ENCODE results near the gene RALY.
A peak's percentile ranks its signal among the peaks of the same experiment; 100 is the strongest.
"Not testable (repeated sequence)": the region's sequence is repeated elsewhere in the genome, so short reads cannot be mapped to it uniquely, and the experiment has no call there.

RALY gene

GRCh38 chr20:34111702-34112599, 118.2 kb downstream of the RALY start, which contains the start of gene EIF2S2:
EIF2S2 (minus strand) TSS chr20:34112243; CDS start chr20:34112110, 133 bp downstream.
- DNase-seq = peak; percentile 97

- no peak for DNase-seq
Measured at GRCh38 chr20:34112600-34113101, 118.9 kb downstream of the RALY start.

- DNase-seq = no peak
Measured at GRCh38 chr20:34114809-34115208, 121.1 kb downstream of the RALY start.

GRCh38 chr20:34115232-34115631, 121.5 kb downstream of the RALY start:
- DNase-seq = no peak

GRCh38 chr20:34120213-34120612, 126.5 kb downstream of the RALY start:
- no peak for DNase-seq

- no peak for DNase-seq
Measured at GRCh38 chr20:34122274-34122980, 128.7 kb downstream of the RALY start.

- DNase-seq = no peak
Measured at GRCh38 chr20:34123309-34123708, 129.6 kb downstream of the RALY start.

GRCh38 chr20:34124469-34125249, 130.9 kb downstream of the RALY start:
- no peak for DNase-seq

- no peak for DNase-seq
Measured at GRCh38 chr20:34127792-34128191, 134.1 kb downstream of the RALY start.

- DNase-seq = peak; percentile 41
Measured at GRCh38 chr20:34129518-34130162, 135.9 kb downstream of the RALY start.

GRCh38 chr20:34131491-34131890, 137.8 kb downstream of the RALY start:
- no peak for DNase-seq

- DNase-seq = not testable (repeated sequence)
Measured at GRCh38 chr20:34132491-34132890, 138.8 kb downstream of the RALY start.

GRCh38 chr20:34132943-34133342, 139.2 kb downstream of the RALY start:
- not testable (repeated sequence) for DNase-seq

- DNase-seq = not testable (repeated sequence)
Measured at GRCh38 chr20:34133365-34133860, 139.7 kb downstream of the RALY start.

Measured in NCI-H446 treated with DMSO at 0.1 percent for 48 hours (cell line).